Spleen (tissue), 7 donors: ENCODE data around the gene TUT7.

ENCODE experiments used
- POLR2A ChIP-seq, 3 donors: fragments of 450-650 bp; IDR thresholded peaks; one replicate each; pipeline ENCODE4 v1.5.1; 2017; ENCODE audit warnings: antibody characterized with exemption in 3 of 3, mild to moderate bottlenecking in 1 of 3
- POLR2AphosphoS5 ChIP-seq, 3 donors: sonication (generic); formaldehyde crosslinking; IDR thresholded peaks; one replicate each; pipeline ENCODE4 v1.5.1; 2017; ENCODE audit warnings: antibody characterized with exemption in 3 of 3
- TF ChIP-seq, protein P1 (sequence below), 11 experiments: fragments of 200-600 bp in 7 of 11; fragments of 450-650 bp in 4 of 11; sonication (generic) in 4 of 11; IDR thresholded peaks in 8 of 11; conservative IDR thresholded peaks in 3 of 11; 1 replicate in 7 of 11; 2 replicates in 4 of 11; pipeline versions ENCODE4 v1.4.0 to v1.8.0; 2016 to 2021; ENCODE audit warnings: antibody characterized with exemption in 11 of 11, inconsistent platforms in 4 of 11, mild to moderate bottlenecking in 1 of 11
- donor health status: DM: no; HTN: no; CAD: no; lungs with moderate emphysema.
- donor health status: DM: no; HTN: no; CAD: no.
- donor health status: DM: no; HTN: no; CAD: no.

DNA sequence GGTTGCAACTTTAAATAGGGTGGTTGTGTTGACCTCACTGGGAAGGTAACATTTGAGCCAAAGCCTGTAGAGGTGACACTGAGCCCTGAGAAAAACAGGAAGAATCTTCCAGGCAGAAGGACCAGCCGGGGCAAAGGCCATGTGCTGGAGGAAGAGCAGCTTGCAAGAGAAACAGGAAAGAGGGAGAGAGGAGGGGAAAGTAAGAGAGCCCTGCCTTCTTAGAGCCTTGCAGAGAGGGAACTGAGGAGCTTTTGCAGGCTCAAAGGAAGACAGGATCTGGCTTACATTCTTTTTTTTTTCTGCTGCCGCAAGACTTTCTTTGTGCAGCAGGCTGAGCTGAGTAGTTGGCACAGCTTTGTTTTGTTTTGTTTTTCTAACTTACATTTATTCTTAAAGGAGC lies 112.1 kb downstream of the TUT7 start:
- TF ChIP-seq, protein P1, sequence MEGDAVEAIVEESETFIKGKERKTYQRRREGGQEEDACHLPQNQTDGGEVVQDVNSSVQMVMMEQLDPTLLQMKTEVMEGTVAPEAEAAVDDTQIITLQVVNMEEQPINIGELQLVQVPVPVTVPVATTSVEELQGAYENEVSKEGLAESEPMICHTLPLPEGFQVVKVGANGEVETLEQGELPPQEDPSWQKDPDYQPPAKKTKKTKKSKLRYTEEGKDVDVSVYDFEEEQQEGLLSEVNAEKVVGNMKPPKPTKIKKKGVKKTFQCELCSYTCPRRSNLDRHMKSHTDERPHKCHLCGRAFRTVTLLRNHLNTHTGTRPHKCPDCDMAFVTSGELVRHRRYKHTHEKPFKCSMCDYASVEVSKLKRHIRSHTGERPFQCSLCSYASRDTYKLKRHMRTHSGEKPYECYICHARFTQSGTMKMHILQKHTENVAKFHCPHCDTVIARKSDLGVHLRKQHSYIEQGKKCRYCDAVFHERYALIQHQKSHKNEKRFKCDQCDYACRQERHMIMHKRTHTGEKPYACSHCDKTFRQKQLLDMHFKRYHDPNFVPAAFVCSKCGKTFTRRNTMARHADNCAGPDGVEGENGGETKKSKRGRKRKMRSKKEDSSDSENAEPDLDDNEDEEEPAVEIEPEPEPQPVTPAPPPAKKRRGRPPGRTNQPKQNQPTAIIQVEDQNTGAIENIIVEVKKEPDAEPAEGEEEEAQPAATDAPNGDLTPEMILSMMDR (IDR thresholded peaks at IDR 0.05 in 8 of 11, conservative IDR thresholded peaks at IDR 0.05 in 3 of 11), result no peak
- TF ChIP-seq POLR2A (IDR thresholded peaks at IDR 0.05) (no peak), POLR2AphosphoS5 (IDR thresholded peaks at IDR 0.05) (no peak)
